ENCODE measurements around the gene STK33. TPM values are rescaled to one million over a fixed set of nuclear protein-coding genes. Genes with fewer than 3 reads are reported as not detected.

STK33 gene
- polyA plus RNA-seq, 4 donors = 15.9 to 30.6 (median 28.3) TPM

DNA sequence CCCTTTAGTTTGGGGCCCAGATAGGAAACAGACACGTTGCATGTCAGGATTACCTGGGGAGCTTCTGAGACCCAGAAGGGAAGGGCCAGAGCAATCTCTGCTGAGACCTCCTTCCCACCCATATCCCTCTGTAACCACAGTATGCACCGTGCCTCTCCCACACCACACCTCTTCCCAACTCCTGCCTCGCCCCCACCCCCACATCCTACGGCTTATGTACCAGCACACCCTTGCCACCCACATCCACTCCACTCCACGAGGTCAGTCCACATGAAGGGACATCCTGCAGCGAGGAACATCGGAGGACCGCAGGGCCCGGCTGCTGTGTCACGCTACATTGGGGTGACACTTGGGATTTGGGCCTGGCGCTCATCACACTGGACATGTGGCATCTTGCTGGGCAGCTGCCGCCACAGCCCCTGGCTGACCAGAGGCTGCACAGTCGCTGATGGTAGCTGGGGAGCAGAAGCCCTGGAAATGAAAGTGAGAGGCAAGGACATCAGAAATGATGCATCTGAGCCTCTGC is 212.1 kb downstream of the STK33 start:
- DNase-seq (ENCODE audit: low read depth in 4 of 4, low spot score in 3 of 4) = no peak

DNA sequence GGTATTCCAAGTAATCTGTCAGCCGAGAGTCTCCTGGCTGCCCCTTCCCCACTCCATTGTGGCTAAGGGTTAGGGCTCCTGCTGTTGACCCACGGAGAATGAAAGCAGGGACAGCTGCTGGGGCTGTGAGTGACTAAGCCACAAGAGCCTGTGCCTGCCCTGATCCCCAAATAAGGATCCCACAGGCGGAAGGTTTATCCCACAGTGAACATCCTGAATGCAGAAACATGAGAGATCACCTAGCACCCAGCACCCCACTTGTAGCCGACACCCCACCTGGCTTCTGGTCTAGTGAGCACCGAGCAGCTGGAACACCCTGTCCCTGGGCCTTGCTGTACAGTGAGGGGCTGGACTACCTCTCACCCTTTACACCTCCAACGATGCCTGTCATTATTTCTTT is 212.7 kb downstream of the STK33 start:
- DNase-seq (ENCODE audit: low read depth in 4 of 4, low spot score in 3 of 4) = no peak

DNA sequence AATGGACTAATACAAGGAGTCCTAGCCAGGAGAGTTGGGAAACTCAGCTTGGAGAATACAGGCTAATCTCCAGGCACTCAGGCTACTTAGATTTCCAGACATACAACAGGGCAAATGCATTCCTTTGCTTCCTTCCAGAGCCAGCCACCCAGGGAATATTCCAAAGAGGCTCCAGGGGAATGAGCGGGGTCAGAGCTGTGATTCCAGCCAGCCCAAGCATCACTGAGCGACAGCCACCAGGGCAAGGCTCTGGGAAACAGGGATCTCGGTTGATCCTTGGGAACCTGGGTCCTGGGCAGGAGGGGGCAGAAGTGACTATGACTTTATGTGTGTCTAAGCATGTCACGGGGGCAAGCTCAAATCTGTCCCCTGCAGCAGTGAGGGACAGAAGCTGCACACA is 218.1 kb downstream of the STK33 start:
- DNase-seq (ENCODE audit: low read depth in 4 of 4, low spot score in 3 of 4) = no peak

DNA sequence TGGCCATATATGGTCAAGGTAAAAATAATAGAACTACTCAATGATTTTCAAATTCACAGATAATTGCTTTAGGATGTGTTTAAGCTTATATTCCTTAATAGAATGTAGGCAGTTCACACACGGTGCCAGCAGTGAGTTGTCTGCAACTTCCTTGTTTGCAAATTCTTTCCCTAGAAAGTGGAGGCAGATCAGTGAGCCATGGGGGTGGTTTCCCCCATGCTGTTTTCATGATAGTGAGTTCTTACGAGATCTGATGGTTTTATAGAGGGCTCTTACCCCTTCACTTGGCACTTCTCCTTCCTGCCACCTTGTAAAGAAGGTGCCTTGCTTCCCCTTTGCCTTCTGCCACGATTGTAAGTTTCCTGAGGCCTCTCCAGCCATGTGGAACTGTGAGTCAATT is 218.6 kb downstream of the STK33 start:
- DNase-seq (ENCODE audit: low read depth in 4 of 4, low spot score in 3 of 4) = no peak

DNA sequence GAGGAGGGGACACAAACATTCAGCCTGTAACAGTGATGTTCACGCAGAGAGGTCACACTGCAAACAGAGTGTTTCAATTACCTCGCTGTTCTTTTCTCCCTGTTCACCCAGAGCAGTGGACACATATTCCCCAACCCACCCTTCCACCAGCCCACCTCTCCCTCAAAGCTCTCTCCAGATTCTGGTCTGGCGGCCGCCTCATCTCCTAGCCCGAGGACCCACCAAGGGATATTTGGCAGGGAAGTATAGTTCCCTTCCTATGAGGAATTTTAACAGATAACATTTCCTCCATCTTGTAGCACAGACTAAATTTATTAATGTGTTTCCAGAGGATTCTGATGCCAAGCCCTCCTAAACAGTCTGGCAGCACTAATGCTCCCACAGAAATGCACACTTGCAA is 219.3 kb downstream of the STK33 start:
- DNase-seq (ENCODE audit: low read depth in 4 of 4, low spot score in 3 of 4) = no peak

DNA sequence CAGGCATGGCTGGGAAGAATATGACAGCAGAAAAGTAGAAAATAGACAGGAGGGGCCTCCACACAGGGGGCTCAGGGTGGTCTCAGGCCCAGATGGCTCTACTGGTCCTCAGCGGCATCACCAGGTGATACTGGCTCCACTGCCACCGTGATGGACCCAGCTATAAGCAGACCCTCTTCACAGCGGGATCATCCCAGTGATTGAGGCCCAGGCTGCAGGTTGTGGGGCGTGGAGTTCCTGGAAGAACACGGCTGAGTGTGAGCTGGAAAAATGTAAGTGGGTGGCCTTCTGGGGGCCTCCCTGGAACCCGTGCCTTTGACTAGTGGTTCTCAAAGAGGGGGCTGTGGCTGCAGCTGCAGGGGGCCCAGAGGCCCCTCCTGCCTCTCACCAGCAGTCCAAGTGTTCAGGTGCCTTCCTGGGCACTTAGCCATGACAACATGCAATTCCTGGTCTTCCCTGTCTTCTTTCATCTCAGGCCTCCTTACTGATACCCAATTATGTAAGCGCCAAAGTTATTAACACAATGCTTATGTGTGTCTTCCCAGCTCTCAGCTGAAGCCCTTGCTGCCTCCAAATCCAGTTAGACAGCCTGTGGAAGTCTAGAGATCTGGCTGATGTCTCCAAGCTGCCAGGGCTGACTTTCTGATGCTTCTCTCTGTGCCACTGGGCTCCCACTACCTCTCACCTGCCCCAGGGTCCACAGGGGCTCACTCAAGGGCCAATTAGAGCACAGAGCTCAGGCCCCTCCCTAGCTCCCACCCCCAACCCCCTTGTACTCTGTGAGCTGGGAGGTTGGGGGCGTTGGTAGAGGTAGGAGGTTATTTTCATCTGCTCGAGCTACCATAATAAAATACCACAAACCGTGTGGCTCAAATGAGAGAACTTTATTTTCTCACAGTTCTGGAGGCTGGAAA is 220.3 kb downstream of the STK33 start:
- DNase-seq (ENCODE audit: low read depth in 4 of 4, low spot score in 3 of 4) = no peak

DNA sequence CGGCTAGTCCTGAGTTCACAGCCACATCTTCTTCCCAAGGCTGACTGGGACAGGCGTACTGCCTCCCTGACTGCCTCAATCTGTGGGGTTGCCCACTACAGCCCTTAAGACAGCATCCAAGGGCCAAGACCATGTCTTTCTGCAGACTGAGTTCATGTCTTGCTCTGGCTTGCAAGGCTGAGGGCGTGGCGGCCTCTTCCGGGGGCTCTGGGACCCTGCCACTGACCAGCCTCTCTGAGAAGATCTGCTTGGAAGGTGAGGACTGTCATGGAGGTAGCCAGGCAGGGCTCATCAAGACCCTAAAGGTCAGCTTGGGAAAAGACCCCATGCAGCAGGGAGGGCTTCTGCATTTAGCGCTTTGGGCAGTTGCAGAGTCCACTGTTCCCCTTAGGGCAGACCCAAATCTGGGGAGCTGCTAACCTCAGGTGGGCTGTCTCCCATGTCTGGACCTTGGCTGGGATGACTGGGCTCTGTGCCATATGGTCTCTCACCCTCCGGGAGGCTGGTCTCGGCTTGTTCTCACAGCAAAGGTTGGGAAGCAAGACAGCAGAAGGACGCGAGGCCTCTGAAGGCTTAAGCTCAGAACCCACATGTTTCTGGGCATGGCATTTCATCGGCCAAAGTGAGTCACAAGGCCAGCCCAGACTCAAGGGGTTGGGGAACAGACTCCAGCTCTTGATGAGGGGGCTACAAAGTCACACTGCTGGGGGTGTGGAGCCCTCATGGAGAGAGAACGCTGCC is 221.2 kb downstream of the STK33 start:
- no peak for DNase-seq (ENCODE audit: low read depth in 4 of 4, low spot score in 3 of 4)

DNA sequence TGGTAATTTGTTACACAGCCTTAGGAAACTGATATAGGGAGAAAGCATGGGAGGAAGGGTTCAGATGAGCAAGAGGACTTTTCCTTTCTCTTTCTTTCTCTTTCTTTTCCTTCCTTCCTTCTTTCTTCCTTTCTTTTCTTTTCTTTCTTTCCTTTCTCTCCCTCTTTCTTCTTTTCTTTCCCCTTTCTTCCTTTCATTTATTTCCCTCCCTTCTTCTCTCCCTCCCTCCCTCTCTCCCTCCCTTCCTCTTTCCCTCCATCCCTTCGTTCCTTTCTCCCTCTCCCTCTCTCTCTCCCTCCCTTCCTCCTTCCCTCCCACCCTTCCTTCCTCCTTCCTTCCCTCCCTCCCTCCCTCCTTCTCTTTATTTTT is 222.5 kb downstream of the STK33 start:
- DNase-seq (ENCODE audit: low read depth in 4 of 4, low spot score in 3 of 4) = no peak

DNA sequence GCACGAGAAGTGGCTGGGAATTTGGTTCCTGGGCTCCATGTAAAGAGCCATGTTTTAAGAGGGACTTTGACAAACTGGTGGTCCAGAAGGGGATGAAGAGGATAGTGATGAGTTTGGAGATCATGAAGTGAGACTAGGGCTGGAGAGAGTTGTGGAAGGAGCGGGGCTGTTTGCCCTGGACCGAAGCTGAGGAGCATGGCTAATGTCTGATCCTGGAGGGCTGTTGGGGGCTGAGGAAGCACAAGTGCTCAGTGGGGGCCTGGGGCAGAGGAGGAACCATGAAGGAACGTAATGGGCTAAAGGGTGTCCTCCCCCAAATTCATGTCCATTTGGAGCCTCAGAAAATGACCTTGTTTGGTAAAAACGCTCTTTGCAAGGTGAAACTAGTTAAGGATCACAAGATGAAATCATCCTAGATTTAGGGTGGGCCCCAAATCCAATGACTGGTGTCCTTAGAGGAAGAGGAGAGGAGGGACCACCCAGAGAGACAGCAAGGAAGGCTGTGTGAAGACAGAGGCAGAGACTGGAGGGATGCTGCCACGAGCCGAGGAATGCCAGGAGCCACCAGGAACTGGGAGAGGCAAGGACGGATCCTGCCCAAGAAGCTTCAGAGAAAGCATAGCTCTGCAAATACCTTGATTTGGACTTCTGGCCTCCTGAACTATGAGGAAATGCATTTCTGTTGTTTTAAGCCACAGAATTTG is 223.1 kb downstream of the STK33 start:
- DNase-seq (ENCODE audit: low read depth in 4 of 4, low spot score in 3 of 4) = no peak

DNA sequence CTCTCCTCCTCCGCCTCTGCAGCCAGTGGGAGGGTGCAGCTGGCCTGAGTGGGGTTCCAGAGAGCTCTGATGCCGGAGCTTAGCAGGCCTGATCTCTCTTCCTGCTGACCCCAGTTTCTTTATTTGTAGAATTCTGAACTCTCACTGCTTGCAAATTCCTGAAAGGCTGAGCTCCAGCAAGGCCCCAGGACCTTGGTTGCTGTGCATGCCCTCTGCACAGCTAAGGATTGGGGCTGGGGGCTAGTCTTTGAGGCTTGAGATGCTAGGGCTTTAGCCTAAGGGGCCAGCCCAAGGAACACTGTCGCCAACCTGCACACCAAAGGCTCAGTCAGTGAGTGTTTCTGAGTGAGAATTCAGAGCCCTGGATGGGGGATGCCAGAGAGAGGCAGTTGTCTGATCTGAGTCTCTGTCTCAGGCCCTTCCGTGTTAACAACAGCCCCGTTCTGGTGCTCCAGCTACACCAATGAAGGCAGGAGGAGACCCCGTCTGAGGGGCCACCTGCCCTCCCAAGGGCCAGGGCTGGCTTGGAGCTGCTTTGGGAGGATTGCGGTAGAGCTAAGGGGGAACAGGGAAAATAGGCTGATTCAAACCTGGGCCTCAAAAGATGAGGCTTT is 224.3 kb downstream of the STK33 start:
- no peak for DNase-seq (ENCODE audit: low read depth in 4 of 4, low spot score in 3 of 4)

DNA sequence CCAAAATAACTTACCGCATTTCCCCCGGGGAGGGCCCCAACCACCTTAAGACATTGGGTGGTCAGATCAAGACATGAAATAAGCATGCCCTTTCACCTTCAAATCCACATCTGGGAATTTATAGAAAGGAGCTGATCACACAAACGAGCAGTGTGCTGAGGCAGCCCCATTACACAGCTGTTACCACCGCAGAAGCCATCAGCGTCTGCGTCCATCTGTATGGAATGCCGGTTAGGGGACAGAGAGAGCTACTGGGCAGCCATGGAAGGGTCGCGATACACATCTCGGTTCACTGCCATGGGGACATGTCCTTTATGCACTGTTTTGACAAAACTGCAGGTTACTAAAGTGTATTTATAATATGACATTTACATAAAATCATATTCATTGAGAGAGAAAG is 225.3 kb downstream of the STK33 start:
- no peak for DNase-seq (ENCODE audit: low read depth in 4 of 4, low spot score in 3 of 4)

DNA sequence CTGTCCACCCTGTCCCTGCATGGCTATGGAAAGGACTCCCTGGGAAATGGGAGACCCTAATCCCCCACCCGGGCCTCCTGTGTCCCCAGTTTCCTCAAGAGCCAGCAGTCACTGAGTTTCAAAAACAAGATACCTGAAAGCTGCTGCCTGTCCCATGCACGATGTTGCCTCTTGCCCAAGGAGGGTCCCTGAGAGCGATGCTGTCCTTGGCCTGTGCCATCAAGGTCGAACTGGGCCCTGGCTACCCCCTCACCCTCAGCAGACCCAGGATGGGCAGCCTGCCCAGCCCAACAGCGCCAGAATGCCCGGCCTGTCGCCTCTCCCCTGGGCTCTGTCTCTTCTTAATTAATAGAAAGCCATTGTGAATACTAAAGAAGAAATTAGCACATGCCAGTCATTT is 225.8 kb downstream of the STK33 start:
- no peak for DNase-seq (ENCODE audit: low read depth in 4 of 4, low spot score in 3 of 4)

DNA sequence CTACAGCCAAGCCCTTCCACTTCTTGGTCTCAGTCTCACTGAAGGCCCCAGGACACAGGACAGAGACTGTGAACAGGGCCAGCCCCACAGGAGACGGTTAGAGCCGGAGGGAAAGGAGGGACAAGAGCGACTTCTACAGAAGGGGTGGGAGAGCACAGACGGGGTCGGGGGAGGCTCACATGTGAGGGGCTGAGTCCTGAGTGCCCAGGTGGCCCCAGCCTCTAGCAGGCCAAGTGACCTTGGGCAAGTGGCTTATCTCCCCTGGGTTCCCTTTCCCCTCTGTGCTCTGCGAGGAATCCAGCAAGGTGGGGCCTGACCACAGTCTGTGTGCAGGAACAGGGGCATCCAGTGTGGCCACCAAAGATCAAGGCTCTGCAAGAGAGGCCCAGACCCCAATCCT is 227.7 kb downstream of the STK33 start:
- no peak for DNase-seq (ENCODE audit: low read depth in 4 of 4, low spot score in 3 of 4)

DNA sequence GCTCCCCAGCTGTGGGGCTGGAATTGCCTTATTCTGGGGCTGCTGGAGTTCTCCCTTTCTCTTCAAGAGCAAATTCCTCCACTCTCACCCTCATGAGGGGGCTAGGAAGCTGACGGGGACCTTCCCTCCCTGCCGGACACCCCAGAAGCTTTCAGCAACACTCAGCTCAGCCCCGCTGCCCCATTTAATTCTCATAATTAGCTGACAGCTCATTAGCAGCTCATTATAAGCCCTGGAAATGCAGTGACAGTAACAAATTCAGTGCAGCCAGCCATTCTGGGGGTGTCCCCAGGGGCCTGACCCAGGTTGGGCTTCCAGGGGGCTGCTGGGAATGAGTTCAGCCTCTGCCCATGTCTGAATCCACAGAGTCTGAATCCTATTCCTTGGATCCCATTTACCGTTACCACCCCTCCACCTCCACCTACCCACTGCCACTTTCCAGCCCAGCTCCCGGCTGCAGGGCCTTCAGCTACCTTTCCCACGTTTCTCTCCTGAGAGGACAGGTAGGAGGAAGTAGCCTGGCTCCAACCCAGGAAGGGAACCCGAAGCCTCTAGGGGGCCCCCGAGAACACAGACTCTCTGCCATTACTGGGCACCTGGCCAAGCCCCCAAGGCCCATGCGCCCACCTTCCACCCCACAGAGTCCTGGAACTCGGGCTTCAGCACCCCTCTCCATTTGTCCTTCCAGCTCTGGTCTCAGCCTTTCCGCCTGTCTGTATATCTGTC is 228.6 kb downstream of the STK33 start:
- DNase-seq (ENCODE audit: low read depth in 4 of 4, low spot score in 3 of 4) = no peak

DNA sequence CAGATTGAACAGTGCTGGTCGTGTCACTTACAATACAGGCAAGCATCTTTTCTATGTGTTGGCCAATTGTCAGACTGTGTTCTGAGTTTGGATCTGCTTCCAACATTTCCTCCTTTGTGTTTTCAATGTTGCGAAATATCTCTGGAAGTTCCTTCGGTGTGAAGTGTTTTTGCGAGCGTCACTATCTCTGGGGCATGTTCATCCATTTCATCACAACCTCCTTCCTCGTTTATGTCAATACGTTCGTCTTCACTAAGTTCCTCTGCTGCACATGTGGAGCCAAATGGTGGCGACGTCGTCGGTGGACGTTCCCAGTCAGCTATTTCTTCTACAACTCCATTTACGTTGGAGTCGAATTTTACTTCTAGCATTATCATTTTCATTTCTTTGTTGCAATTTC is 230.1 kb downstream of the STK33 start:
- no peak for DNase-seq (ENCODE audit: low read depth in 4 of 4, low spot score in 3 of 4)

DNA sequence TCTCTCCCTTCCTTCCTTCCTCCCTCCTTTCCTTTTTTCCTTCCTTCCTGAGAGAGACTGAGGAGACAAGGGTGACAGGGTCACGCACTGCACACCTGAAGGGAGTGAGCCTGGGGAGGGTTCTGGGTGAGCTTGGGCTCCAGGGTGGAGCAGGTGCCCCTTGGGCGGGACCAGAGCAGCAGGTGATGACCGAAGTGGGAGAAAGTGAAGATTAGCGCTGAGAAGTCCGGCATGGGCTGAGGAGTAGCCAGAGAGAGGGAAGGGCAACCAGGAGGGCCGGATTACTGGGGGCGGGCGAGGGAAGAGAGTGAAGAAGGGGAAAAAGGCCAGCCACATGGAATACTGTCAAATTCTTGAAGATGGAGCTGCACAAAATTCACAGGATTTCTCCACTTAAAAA is 231.1 kb downstream of the STK33 start:
- DNase-seq (ENCODE audit: low read depth in 4 of 4, low spot score in 3 of 4) = no peak

DNA sequence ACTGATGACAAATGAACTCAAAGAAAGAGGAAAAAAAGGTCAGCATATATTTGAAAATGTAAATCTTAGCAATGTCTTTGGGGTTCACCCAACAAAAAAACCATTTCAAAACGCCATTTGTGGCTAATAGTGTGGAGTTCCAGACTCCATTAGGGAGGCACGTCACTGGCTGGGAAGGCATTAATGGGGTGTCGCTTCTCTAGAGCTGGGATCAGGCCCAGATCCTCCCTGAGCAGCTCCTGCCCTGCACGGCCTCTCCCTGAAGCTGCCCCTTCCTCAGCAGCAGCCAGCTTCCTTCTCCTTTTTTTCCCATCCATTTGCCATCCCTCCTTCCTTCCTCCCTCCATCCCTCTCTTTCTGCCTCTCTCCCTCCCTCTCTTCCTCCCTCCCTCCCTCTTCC is 231.5 kb downstream of the STK33 start:
- DNase-seq (ENCODE audit: low read depth in 4 of 4, low spot score in 3 of 4) = no peak

DNA sequence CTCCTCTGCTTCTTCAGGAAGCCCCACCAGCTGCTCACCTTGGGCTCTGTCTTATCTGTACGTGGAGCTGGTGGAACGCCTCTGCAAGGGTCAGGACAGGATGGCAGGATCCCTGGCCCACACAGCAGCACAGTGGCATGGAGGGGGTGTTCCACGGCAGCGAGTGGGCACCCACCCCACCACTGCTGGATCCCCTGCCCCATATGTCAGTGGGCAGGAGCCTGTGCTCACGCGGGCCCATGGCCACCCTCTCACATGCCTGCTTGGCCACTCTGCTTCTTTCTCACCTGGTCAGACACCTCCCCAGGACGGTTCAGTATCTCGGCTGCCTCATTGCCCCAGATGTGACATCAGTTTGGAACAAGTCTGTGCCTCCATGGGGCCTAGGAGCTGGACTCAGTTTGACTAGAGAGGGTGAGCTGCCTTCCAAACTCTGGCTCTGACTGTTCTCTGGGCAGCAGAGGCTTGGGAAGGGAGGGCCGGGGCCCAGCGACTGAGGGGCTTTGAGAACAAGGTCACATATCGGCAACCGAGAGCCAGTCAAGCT is 232.3 kb downstream of the STK33 start:
- no peak for DNase-seq (ENCODE audit: low read depth in 4 of 4, low spot score in 3 of 4)

DNA sequence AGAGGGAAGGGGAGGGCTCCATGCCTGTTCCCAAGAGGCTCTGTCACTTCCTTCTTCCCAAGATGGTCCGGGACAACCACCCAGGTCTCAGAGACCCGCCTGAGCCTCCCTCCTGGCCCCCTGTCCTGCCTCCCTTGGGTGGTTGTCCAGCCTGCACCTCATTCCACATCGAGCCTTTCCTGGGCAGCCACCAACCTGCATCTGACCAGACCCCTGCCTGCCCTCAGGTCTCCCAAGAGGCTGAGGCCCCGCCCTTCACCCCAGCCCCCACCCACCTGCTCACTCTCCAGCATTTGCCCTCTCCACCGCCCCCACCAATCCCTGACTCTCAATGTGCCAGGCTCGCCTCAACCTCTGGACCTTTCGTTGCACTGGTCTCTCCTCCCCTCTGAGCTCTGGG is 232.8 kb downstream of the STK33 start:
- DNase-seq (ENCODE audit: low read depth in 4 of 4, low spot score in 3 of 4) = no peak
